Left ventricle myocardium superior (tissue), 1 donor: ENCODE results near the gene CYB561A3. TPM values are rescaled to one million over a fixed set of nuclear protein-coding genes. Genes with fewer than 3 reads are reported as not detected.

Source experiments
- total RNA-seq: library from RNA; stranded (reverse); fragmentation: NEBNext Ultra II Directional; extraction: Animal tissue kit (Norgen Biotek cat#: 25700); gene quantifications from one replicate; pipeline ENCODE4 v1.2.1, GENCODE V29; 2021
- donor health status: DM: no; HTN: yes; CAD: no; lungs with severe emphysema.

CYB561A3 gene
- total RNA-seq, 1 donor from 2014 or later = 10.9 TPM

Other genes starting within 250 kb of the CYB561A3 start
- gene VPS37C, start 200.5 kb downstream of the CYB561A3 start, total RNA-seq = 15.8 TPM
- gene PGA3, start 158.4 kb downstream of the CYB561A3 start, total RNA-seq = not detected
- gene PGA4, start 139.5 kb downstream of the CYB561A3 start, total RNA-seq = 0.47 TPM
- gene PGA5, start 120.7 kb downstream of the CYB561A3 start, total RNA-seq = 0.40 TPM
- 0.94 TPM for gene VWCE, start 66.6 kb downstream of the CYB561A3 start, total RNA-seq
- gene DDB1, start 28.8 kb downstream of the CYB561A3 start, total RNA-seq = 126 TPM
- gene TKFC, start 28.7 kb downstream of the CYB561A3 start, total RNA-seq = 12.8 TPM
- gene TMEM138, start 492 bp upstream of the CYB561A3 start, total RNA-seq = 16.1 TPM
- 4.8 TPM for gene TMEM216, start 30.7 kb upstream of the CYB561A3 start, total RNA-seq
- 41.5 TPM for gene CPSF7, start 68.1 kb upstream of the CYB561A3 start, total RNA-seq
- 32.6 TPM for gene SDHAF2, start 68.2 kb upstream of the CYB561A3 start, total RNA-seq
- 0.45 TPM for gene LRRC10B, start 146.9 kb upstream of the CYB561A3 start, total RNA-seq
- gene SYT7, start 219.2 kb upstream of the CYB561A3 start, total RNA-seq = 32.5 TPM